ENCODE data around the gene SNTG2.

Gene SNTG2

GRCh38 chr2:926896-927295 is 23.8 kb upstream of the SNTG2 start:
- DNase-seq = no peak

- DNase-seq = no peak
Observed at GRCh38 chr2:929011-929735, 21.5 kb upstream of the SNTG2 start.

- DNase-seq = no peak
Observed at GRCh38 chr2:929925-930324, 20.7 kb upstream of the SNTG2 start.

GRCh38 chr2:930935-931334 is 19.7 kb upstream of the SNTG2 start:
- DNase-seq = no peak

GRCh38 chr2:932320-933115 is 18.1 kb upstream of the SNTG2 start:
- no peak for DNase-seq

- DNase-seq = no peak
Observed at GRCh38 chr2:933734-934295, 16.8 kb upstream of the SNTG2 start.

- no peak for DNase-seq
Observed at GRCh38 chr2:937530-937929, 13.1 kb upstream of the SNTG2 start.

- no peak for DNase-seq
Observed at GRCh38 chr2:938181-939005, 12.3 kb upstream of the SNTG2 start.

GRCh38 chr2:939936-940601 is 10.6 kb upstream of the SNTG2 start:
- DNase-seq = no peak

GRCh38 chr2:941871-942270 is 8.8 kb upstream of the SNTG2 start:
- no peak for DNase-seq

- no peak for DNase-seq
Observed at GRCh38 chr2:942775-943460, 7.7 kb upstream of the SNTG2 start.

- DNase-seq = no peak
Observed at GRCh38 chr2:943461-943797, 7.2 kb upstream of the SNTG2 start.

GRCh38 chr2:943821-944220 is 6.8 kb upstream of the SNTG2 start:
- no peak for DNase-seq

- no peak for DNase-seq
Observed at GRCh38 chr2:944693-945092, 6.0 kb upstream of the SNTG2 start.

- DNase-seq = no peak
Observed at GRCh38 chr2:945104-945503, 5.5 kb upstream of the SNTG2 start.

GRCh38 chr2:946073-946948 is 4.3 kb upstream of the SNTG2 start:
- no peak for DNase-seq

- DNase-seq = no peak
Observed at GRCh38 chr2:949384-950079, 1.1 kb upstream of the SNTG2 start.

GRCh38 chr2:951224-952006 is 766 bp downstream of the SNTG2 start:
- no peak for DNase-seq

- DNase-seq = no peak
Observed at GRCh38 chr2:953408-953807, 2.8 kb downstream of the SNTG2 start.

Measured in inflammatory macrophage (primary cell).